ENCODE results near the gene MGAT3. TPM values are rescaled to one million over a fixed set of nuclear protein-coding genes. Genes with fewer than 3 reads are reported as not detected.

MGAT3 gene
- total and polyA plus RNA-seq, 2 donors (not counting 3 experiments of a cell fraction or from before 2014, with no cell fraction given) = not detected

DNA sequence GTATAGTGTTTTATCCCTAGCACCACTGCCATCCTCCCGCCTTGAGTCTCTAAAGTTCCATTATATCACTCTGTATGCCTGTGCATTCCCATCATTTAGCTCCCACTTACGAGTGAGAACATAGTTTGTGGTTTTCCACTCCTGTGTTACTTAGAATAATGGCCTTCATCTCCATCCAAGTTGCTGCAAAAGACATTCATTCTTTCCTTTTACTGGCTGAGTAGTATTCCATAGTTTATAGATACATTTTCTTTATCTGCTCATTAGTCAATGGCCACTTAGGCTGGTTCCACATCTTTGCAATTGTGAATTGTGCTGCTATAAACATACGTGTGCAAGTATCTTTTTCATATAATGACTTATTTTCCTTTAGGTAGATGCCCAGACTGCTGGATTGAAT, 32.8 kb upstream of the MGAT3 start:
- no peaks in the 10 kb centered on the region for H3K9me3 ChIP-seq (replicated peaks; ENCODE audit: control insufficient read depth, insufficient read depth, low read length)
- H3K4me3 ChIP-seq (replicated peaks in 1 of 3; ENCODE audit: insufficient read depth in 1 of 3, low read depth in 1 of 3, low read length in 3 of 3) = no peak overlapping the region
- no peak for TF ChIP-seq POLR2AphosphoS5 (IDR thresholded peaks at IDR 0.05; ENCODE audit: insufficient read depth, low read depth, low read length)
- TF ChIP-seq EZH2 (IDR thresholded peaks at IDR 0.05; ENCODE audit: borderline replicate concordance, low read depth, low read length, severe bottlenecking) = no peak
- TF ChIP-seq, protein P1, sequence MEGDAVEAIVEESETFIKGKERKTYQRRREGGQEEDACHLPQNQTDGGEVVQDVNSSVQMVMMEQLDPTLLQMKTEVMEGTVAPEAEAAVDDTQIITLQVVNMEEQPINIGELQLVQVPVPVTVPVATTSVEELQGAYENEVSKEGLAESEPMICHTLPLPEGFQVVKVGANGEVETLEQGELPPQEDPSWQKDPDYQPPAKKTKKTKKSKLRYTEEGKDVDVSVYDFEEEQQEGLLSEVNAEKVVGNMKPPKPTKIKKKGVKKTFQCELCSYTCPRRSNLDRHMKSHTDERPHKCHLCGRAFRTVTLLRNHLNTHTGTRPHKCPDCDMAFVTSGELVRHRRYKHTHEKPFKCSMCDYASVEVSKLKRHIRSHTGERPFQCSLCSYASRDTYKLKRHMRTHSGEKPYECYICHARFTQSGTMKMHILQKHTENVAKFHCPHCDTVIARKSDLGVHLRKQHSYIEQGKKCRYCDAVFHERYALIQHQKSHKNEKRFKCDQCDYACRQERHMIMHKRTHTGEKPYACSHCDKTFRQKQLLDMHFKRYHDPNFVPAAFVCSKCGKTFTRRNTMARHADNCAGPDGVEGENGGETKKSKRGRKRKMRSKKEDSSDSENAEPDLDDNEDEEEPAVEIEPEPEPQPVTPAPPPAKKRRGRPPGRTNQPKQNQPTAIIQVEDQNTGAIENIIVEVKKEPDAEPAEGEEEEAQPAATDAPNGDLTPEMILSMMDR (IDR thresholded peaks at IDR 0.05; ENCODE audit: extremely low read depth in 1 of 2, insufficient read depth in 1 of 2, low read depth in 1 of 2, low read length in 2 of 2) = no peak
- no peak for TF ChIP-seq POLR2A (IDR thresholded peaks at IDR 0.05; ENCODE audit: low read depth, low read length)
- TF ChIP-seq MYC (IDR thresholded peaks at IDR 0.05; ENCODE audit: low read depth, low read length) = no peak
- TF ChIP-seq, protein P2, sequence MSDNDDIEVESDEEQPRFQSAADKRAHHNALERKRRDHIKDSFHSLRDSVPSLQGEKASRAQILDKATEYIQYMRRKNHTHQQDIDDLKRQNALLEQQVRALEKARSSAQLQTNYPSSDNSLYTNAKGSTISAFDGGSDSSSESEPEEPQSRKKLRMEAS (IDR thresholded peaks at IDR 0.05; ENCODE audit: insufficient read depth, insufficient read length) = no peak
- TF ChIP-seq JUN (IDR thresholded peaks at IDR 0.05; ENCODE audit: borderline replicate concordance, insufficient read depth, insufficient read length, low read depth) = no peak
- no peak for TF ChIP-seq FOS (IDR thresholded peaks at IDR 0.05; ENCODE audit: borderline replicate concordance, insufficient read depth, low read length)
- TF ChIP-seq GATA2 (IDR thresholded peaks at IDR 0.05; ENCODE audit: insufficient read depth, insufficient read length, low read depth, low read length) = no peak
- FAIRE-seq (no peak), DNase-seq (ENCODE audit: low read depth, low spot score) (no peak)
- ChIA-PET CTCF (no interaction called here), POLR2A (no interaction called here)
- intact Hi-C loops (cut with micrococcal nuclease) (no loop called here), dilution Hi-C loops (cut with MboI; ENCODE audit: extremely low pct_ligation_motif_present, low sequenced_read_pairs) (no loop called here)
- no TSS peak for BruUV-seq (replicated peaks)
- H3K9ac ChIP-seq (replicated peaks; ENCODE audit: extremely low read depth, insufficient read depth, low read length) = no peak overlapping the region
- H2AFZ ChIP-seq (ENCODE audit: low read depth, low read length) = no peak overlapping the region
- H3K4me1 ChIP-seq (ENCODE audit: control insufficient read depth, extremely low read depth, insufficient read depth, low read length) = no peaks in the 10 kb centered on the region
- no peaks in the 10 kb centered on the region for H3K27me3 ChIP-seq (ENCODE audit: control insufficient read depth in 2 of 2, insufficient read depth in 2 of 2, low read length in 2 of 2)
- H4K20me1 ChIP-seq (replicated peaks; ENCODE audit: control insufficient read depth, extremely low read depth, insufficient read depth, low read length) = no peaks in the 10 kb centered on the region
- H3K9me1 ChIP-seq (replicated peaks; ENCODE audit: control insufficient read depth, extremely low read depth, insufficient read depth, low read length) = no peaks in the 10 kb centered on the region
- no peaks in the 10 kb centered on the region for H3K79me2 ChIP-seq (ENCODE audit: control insufficient read depth, insufficient read depth, low read length)
- no peak overlapping the region for H3K4me2 ChIP-seq (ENCODE audit: insufficient read depth, low read length)
- H3K27ac ChIP-seq (ENCODE audit: insufficient read depth, low read depth, low read length) = no peak overlapping the region
- H3K36me3 ChIP-seq (ENCODE audit: control insufficient read depth in 2 of 2, extremely low read depth in 1 of 2, insufficient read depth in 2 of 2, low read length in 2 of 2) = peaks cover 14 to 38% of the 10 kb centered on the region in 2 experiments

Measured in endothelial cell of umbilical vein (primary cell).